Type B pancreatic cell (in vitro differentiated cells): Measurements from ENCODE around the gene SERPINA12. TPM values are rescaled to one million over a fixed set of nuclear protein-coding genes. Genes with fewer than 3 reads are reported as not detected.

Source experiments
- DNase-seq: peaks from one replicate; pipeline ENCODE4 v3.0.0; 2021; ENCODE audit warnings: mixed read lengths; ENCODE audit not compliant: unreplicated experiment; ENCODE audit errors: extremely low spot score
- H3K27ac Mint-ChIP-seq: 2 replicates; pipeline ENCODE4 v1.8.0; 2021; ENCODE audit warnings: mild to moderate bottlenecking, mixed read lengths
- H3K27me3 Mint-ChIP-seq: 2 replicates; pipeline ENCODE4 v1.8.0; 2021; ENCODE audit warnings: mixed read lengths
- H3K36me3 Mint-ChIP-seq: 2 replicates; pipeline ENCODE4 v1.8.0; 2021; ENCODE audit warnings: mixed read lengths
- H3K4me1 Mint-ChIP-seq: one replicate; pipeline ENCODE4 v1.8.0; 2021; ENCODE audit warnings: mixed read lengths; ENCODE audit not compliant: unreplicated experiment
- H3K4me3 Mint-ChIP-seq: 2 replicates; pipeline ENCODE4 v1.8.0; 2021; ENCODE audit warnings: mild to moderate bottlenecking, mixed read lengths
- H3K9me3 Mint-ChIP-seq: 2 replicates; pipeline ENCODE4 v1.8.0; 2021; ENCODE audit warnings: mixed read lengths
- CTCF ChIP-seq: fragments of 200-600 bp; sonication (generic); conservative IDR thresholded peaks from 2 replicates; pipeline ENCODE4 v1.5.0; 2021; ENCODE audit warnings: antibody characterized with exemption, mild to moderate bottlenecking
- total RNA-seq: library from RNA; stranded (reverse); gene quantifications from 2 replicates; pipeline ENCODE4 v1.2.1, GENCODE V29; 2021; ENCODE audit warnings: low replicate concordance

The SERPINA12 gene
- total RNA-seq, 1 donor from 2014 or later: not detected

GRCh38 chr14:94467728-94468520, 41.3 kb downstream of the SERPINA12 start:
- Mint-ChIP-seq H3K4me1 (no peaks in the 10 kb centered on the region), H3K36me3 (no peaks in the 10 kb centered on the region), H3K4me3 (no peak overlapping the region), H3K27ac (no peak overlapping the region), H3K9me3 (peaks cover 6% of the 10 kb centered on the region), H3K27me3 (peaks cover 25% of the 10 kb centered on the region)
- DNase-seq: no peak
- no peak for TF ChIP-seq CTCF

GRCh38 chr14:94466706-94467370, 42.4 kb downstream of the SERPINA12 start:
- no peak for TF ChIP-seq CTCF
- no peaks in the 10 kb centered on the region for H3K4me1 Mint-ChIP-seq
- peaks cover 21% of the 10 kb centered on the region for H3K27me3 Mint-ChIP-seq
- H3K4me3 Mint-ChIP-seq: no peak overlapping the region
- DNase-seq: no peak
- H3K9me3 Mint-ChIP-seq: peaks cover 6% of the 10 kb centered on the region
- no peak overlapping the region for H3K27ac Mint-ChIP-seq
- H3K36me3 Mint-ChIP-seq: no peaks in the 10 kb centered on the region

GRCh38 chr14:94465042-94465441, 44.2 kb downstream of the SERPINA12 start:
- H3K4me3 Mint-ChIP-seq: no peak overlapping the region
- peaks cover 6% of the 10 kb centered on the region for H3K9me3 Mint-ChIP-seq
- no peak for TF ChIP-seq CTCF
- no peak overlapping the region for H3K27ac Mint-ChIP-seq
- no peak for DNase-seq
- H3K27me3 Mint-ChIP-seq: peaks cover 18% of the 10 kb centered on the region
- H3K36me3 Mint-ChIP-seq: no peaks in the 10 kb centered on the region
- H3K4me1 Mint-ChIP-seq: no peaks in the 10 kb centered on the region

GRCh38 chr14:94464290-94464689, 45.0 kb downstream of the SERPINA12 start:
- Mint-ChIP-seq H3K9me3 (peaks cover 6% of the 10 kb centered on the region), H3K27me3 (peaks cover 16% of the 10 kb centered on the region), H3K36me3 (no peaks in the 10 kb centered on the region), H3K4me1 (no peaks in the 10 kb centered on the region), H3K27ac (no peak overlapping the region), H3K4me3 (no peak overlapping the region)
- TF ChIP-seq CTCF: no peak
- DNase-seq: no peak

GRCh38 chr14:94462763-94463572, 46.3 kb downstream of the SERPINA12 start:
- TF ChIP-seq CTCF: no peak
- no peak for DNase-seq
- Mint-ChIP-seq H3K4me1 (no peaks in the 10 kb centered on the region), H3K27me3 (peaks cover 13% of the 10 kb centered on the region), H3K4me3 (no peak overlapping the region), H3K36me3 (no peaks in the 10 kb centered on the region), H3K9me3 (peaks cover 6% of the 10 kb centered on the region), H3K27ac (no peak overlapping the region)
